Adrenal gland (tissue), 12 donors: ENCODE measurements around the gene ITPRID1. TPM values are rescaled to one million over a fixed set of nuclear protein-coding genes. Genes with fewer than 3 reads are reported as not detected.

Experiments
- DNase-seq, 7 donors: peaks; one replicate each; pipeline ENCODE4 v3.0.0-alpha.2; 2019 to 2020
- H3K27ac ChIP-seq, 5 donors: fragments of 200-600 bp; sonication (generic) in 4 of 5; 1 replicate in 3 of 5; 2 replicates in 2 of 5; pipeline versions ENCODE4 v1.5.1 to v1.8.0; 2016 to 2020; ENCODE audit warnings: mild to moderate bottlenecking in 1 of 5
- H3K27me3 ChIP-seq: fragments of 200-600 bp; 2 replicates; pipeline ENCODE4 v1.8.0; 2021
- H3K36me3 ChIP-seq, 2 donors: fragments of 200-600 bp; replicated peaks in 1 of 2; 1 replicate in 1 of 2; 2 replicates in 1 of 2; pipeline versions ENCODE4 v1.5.1 to v1.8.0; 2018 to 2022
- H3K4me1 ChIP-seq, 2 donors: fragments of 200-600 bp; replicated peaks in 1 of 2; 1 replicate in 1 of 2; 2 replicates in 1 of 2; pipeline versions ENCODE4 v1.5.1 to v1.8.0; 2018 to 2021
- H3K4me3 ChIP-seq, 4 donors: fragments of 200-600 bp; sonication (generic) in 3 of 4; one replicate each; pipeline ENCODE4 v1.5.1; 2016 to 2018
- H3K9me3 ChIP-seq, 3 donors: fragments of 200-600 bp; sonication (generic) in 1 of 3; replicated peaks in 1 of 3; 1 replicate in 2 of 3; 2 replicates in 1 of 3; pipeline versions ENCODE4 v1.5.1 to v1.8.0; 2016 to 2021
- CTCF ChIP-seq, 6 experiments: fragments of 450-650 bp in 4 of 6; fragments of 200-600 bp in 2 of 6; sonication (generic) in 1 of 6; IDR thresholded peaks; 1 replicate in 5 of 6; 2 replicates in 1 of 6; pipeline versions ENCODE4 v1.5.1 to v1.8.0; 2016 to 2021; ENCODE audit warnings: antibody characterized with exemption in 6 of 6, mild to moderate bottlenecking in 2 of 6, moderate library complexity in 1 of 6
- POLR2A ChIP-seq, 2 donors: fragments of 450-650 bp; IDR thresholded peaks; one replicate each; pipeline ENCODE4 v1.6.1; 2017; ENCODE audit warnings: antibody characterized with exemption in 2 of 2, mild to moderate bottlenecking in 2 of 2, moderate library complexity in 1 of 2
- WGBS, 4 donors: extraction: QIAGEN DNeasy Blood & Tissue Kit in 2 of 4; methylation state at CpG; one replicate each; pipeline versions ENCODE4 v1.1.5 to v1.1.7; 2013 to 2017; 5-methylcytosine and 5-hydroxymethylcytosine counted together
- intact Hi-C, 2 donors: fragments of 100-400 bp; cut with DNase I; formaldehyde crosslinking; loops; one replicate each; pipeline versions ENCODE4 v1.14.1 to v1.15.0; 2022 to 2023
- polyA plus RNA-seq, 3 donors: library from polyadenylated mRNA; stranded (reverse); fragments of 200-250 nt in 2 of 3; fragments of 350-450 nt in 1 of 3; fragmentation: Illumina TruSeq in 1 of 3; extraction: RNeasy Lipid Tissue Mini Kit (QIAGEN cat#74804) in 1 of 3; gene quantifications; one replicate each; pipeline ENCODE4 v1.2.3, GENCODE V29; 2013 to 2014
- total RNA-seq, 9 donors: library from RNA; depleted of rRNA in 4 of 9; stranded (reverse); fragments of >200 nt in 4 of 9; fragments of 120-200 nt in 1 of 9; fragmentation: NEBNext Ultra II Directional in 1 of 9; extraction: Animal tissue kit (Norgen Biotek cat#: 25700) in 1 of 9; gene quantifications; one replicate each; pipeline versions ENCODE4 v1.1.0 to v1.2.4, GENCODE V29; 2013 to 2023
- donor health status: healthy with polysubstance abuse.
- donor health status: Bipolar disorder and iron deficiency.
- donor health status: DM: yes; HTN: yes; CAD: no.
- donor health status: DM: no; HTN: no; CAD: no.
- donor health status: DM: no; HTN: no; CAD: no.
- donor health status: DM: yes; HTN: yes; CAD: no.

The ITPRID1 gene
- total and polyA plus RNA-seq, 12 donors, result 0.06 TPM; not detected in 11

GRCh38 chr7:31640381-31640780 is 126.5 kb downstream of the ITPRID1 start:
- no peaks in the 10 kb centered on the region for H3K36me3 ChIP-seq
- intact Hi-C loops, result no loop called here
- H3K4me3 ChIP-seq, result no peak overlapping the region
- no peaks in the 10 kb centered on the region for H3K4me1 ChIP-seq
- no peaks in the 10 kb centered on the region for H3K9me3 ChIP-seq
- H3K27me3 ChIP-seq, result no peaks in the 10 kb centered on the region
- TF ChIP-seq POLR2A (IDR thresholded peaks at IDR 0.05) (no peak), CTCF (IDR thresholded peaks at IDR 0.05) (no peak)
- no peak for DNase-seq
- no peak overlapping the region for H3K27ac ChIP-seq
- 56 to 72% (median 66%) methylated on average over 3 of the region's 3 CpGs for WGBS, 4 donors

GRCh38 chr7:31642681-31643115 is 128.8 kb downstream of the ITPRID1 start:
- no peak for DNase-seq

GRCh38 chr7:31646942-31647341 is 133.1 kb downstream of the ITPRID1 start:
- no peak overlapping the region for H3K4me3 ChIP-seq
- 79 to 87% (median 82%) methylated on average over 4 of the region's 4 CpGs for WGBS, 4 donors
- intact Hi-C loops, result loop anchor here in 1 of 2 donors (5.0 kb wide), 2 partner anchors 55 to 90 kb away; no protein-coding TSS in a partner anchor
- no peak for TF ChIP-seq CTCF (IDR thresholded peaks at IDR 0.05)
- TF ChIP-seq POLR2A (IDR thresholded peaks at IDR 0.05), result no peak
- H3K27ac ChIP-seq, result no peak overlapping the region
- no peak for DNase-seq
- H3K9me3 ChIP-seq, result no peaks in the 10 kb centered on the region
- no peaks in the 10 kb centered on the region for H3K4me1 ChIP-seq
- no peaks in the 10 kb centered on the region for H3K36me3 ChIP-seq
- no peaks in the 10 kb centered on the region for H3K27me3 ChIP-seq

More at GRCh38 chr7:31642681-31643115, 128.8 kb downstream of the ITPRID1 start:
- H3K4me1 ChIP-seq, result no peaks in the 10 kb centered on the region
- H3K4me3 ChIP-seq, result no peak overlapping the region
- TF ChIP-seq POLR2A (IDR thresholded peaks at IDR 0.05), result no peak
- no peak for TF ChIP-seq CTCF (IDR thresholded peaks at IDR 0.05)
- H3K27me3 ChIP-seq, result no peaks in the 10 kb centered on the region
- 58 to 64% (median 61%) methylated on average over 4 to 5 of the region's 5 CpGs for WGBS, 4 donors
- intact Hi-C loops, result no loop called here
- H3K9me3 ChIP-seq, result no peaks in the 10 kb centered on the region
- H3K36me3 ChIP-seq, result no peaks in the 10 kb centered on the region
- H3K27ac ChIP-seq, result no peak overlapping the region

GRCh38 chr7:31647511-31647910 is 133.6 kb downstream of the ITPRID1 start:
- Histone ChIP-seq H3K27ac (no peak overlapping the region), H3K4me1 (no peaks in the 10 kb centered on the region), H3K36me3 (no peaks in the 10 kb centered on the region), H3K9me3 (no peaks in the 10 kb centered on the region), H3K27me3 (no peaks in the 10 kb centered on the region), H3K4me3 (no peak overlapping the region)
- DNase-seq, result no peak
- intact Hi-C loops, result loop anchor here in 1 of 2 donors (5.0 kb wide), 2 partner anchors 55 to 90 kb away; no protein-coding TSS in a partner anchor
- TF ChIP-seq CTCF (IDR thresholded peaks at IDR 0.05), result no peak
- WGBS, 4 donors, result 67 to 81% (median 77%) methylated on average over 7 of the region's 7 CpGs
